SU-DHL-6 (cell line): ENCODE results near the gene PVR.

Experiments used
- H2AFZ ChIP-seq: fragments of 200-600 bp; sonication (generic); 2 replicates; pipeline ENCODE4 v1.6.1; 2014; ENCODE audit warnings: low read depth, mild to moderate bottlenecking, moderate library complexity, mixed read lengths, antibody characterized with exemption, low read length; ENCODE audit not compliant: severe bottlenecking
- H3F3A ChIP-seq: fragments of 200-600 bp; shearing (Covaris generic); 2 replicates; pipeline ENCODE4 v1.6.0; 2016; ENCODE audit warnings: antibody characterized with exemption, mild to moderate bottlenecking; ENCODE audit not compliant: insufficient read depth
- H3K27ac ChIP-seq: fragments of 200-600 bp; sonication (generic); 2 replicates; pipeline ENCODE4 v1.5.1; 2016; ENCODE audit warnings: low read depth, mild to moderate bottlenecking, low read length, moderate library complexity, mixed read lengths
- H3K27me3 ChIP-seq: fragments of 200-600 bp; sonication (generic), shearing (Covaris generic); 2 replicates; pipeline ENCODE4 v1.6.0; 2014; ENCODE audit warnings: mild to moderate bottlenecking, low read length
- H3K36me3 ChIP-seq: fragments of 200-600 bp; sonication (generic); 2 replicates; pipeline ENCODE4 v1.6.1; 2014; ENCODE audit warnings: mild to moderate bottlenecking, low read length, mixed read lengths
- H3K4me2 ChIP-seq: fragments of 300-600, 200-600 bp; shearing (Covaris generic), sonication (generic); 2 replicates; pipeline ENCODE4 v1.6.0; 2014; ENCODE audit warnings: low read length, low read depth, mild to moderate bottlenecking; ENCODE audit not compliant: poor library complexity, severe bottlenecking
- H3K4me3 ChIP-seq: fragments of 200-600 bp; sonication (generic); 2 replicates; pipeline ENCODE4 v1.5.1; 2014; ENCODE audit warnings: antibody characterized with exemption, low read length, mild to moderate bottlenecking, mixed read lengths; ENCODE audit not compliant: insufficient read depth, poor library complexity, severe bottlenecking
- H3K79me2 ChIP-seq: fragments of 200-600 bp; sonication (generic); 2 replicates; pipeline ENCODE4 v1.6.1; 2014; ENCODE audit warnings: mild to moderate bottlenecking, low read length, moderate library complexity; ENCODE audit not compliant: insufficient read depth
- H3K9ac ChIP-seq: fragments of 200-600 bp; sonication (generic); 2 replicates; pipeline ENCODE4 v1.7.0; 2014; ENCODE audit warnings: mild to moderate bottlenecking, low read length
- H3K9me2 ChIP-seq: fragments of 200-600 bp; sonication (generic); replicated peaks from 2 replicates; pipeline ENCODE4 v1.6.1; 2014; ENCODE audit warnings: low read length; ENCODE audit not compliant: insufficient read depth
- H3K9me3 ChIP-seq: fragments of 200-600 bp; sonication (generic); 2 replicates; pipeline ENCODE4 v1.6.1; 2014; ENCODE audit warnings: low read length, mixed read lengths; ENCODE audit not compliant: insufficient read depth
- H4K20me1 ChIP-seq: fragments of 200-600 bp; sonication (generic); 2 replicates; pipeline ENCODE4 v1.6.1; 2014; ENCODE audit warnings: low read depth, mild to moderate bottlenecking, antibody characterized with exemption, low read length, moderate library complexity, mixed read lengths
- EZH2phosphoT487 ChIP-seq: fragments of 200-600 bp; sonication (generic), shearing (Covaris generic); conservative IDR thresholded peaks from 2 replicates; pipeline ENCODE4 v1.6.1; 2018; ENCODE audit warnings: mild to moderate bottlenecking, antibody characterized with exemption, low read length, moderate library complexity, mixed read lengths
- TF ChIP-seq, protein P1 (sequence below): fragments of 200-600 bp; sonication (generic); IDR thresholded peaks from one replicate; pipeline ENCODE4 v1.5.1; 2017; ENCODE audit warnings: antibody characterized with exemption, mild to moderate bottlenecking, low read length, moderate library complexity; ENCODE audit not compliant: insufficient read depth, poor library complexity, severe bottlenecking

Gene PVR

GRCh38 chr19:44672226-44672625 lies 28.5 kb downstream of the PVR start:
- Histone ChIP-seq H3K27ac (no peak overlapping the region), H3K9ac (no peak overlapping the region), H2AFZ (no peak overlapping the region), H3K4me2 (no peak overlapping the region), H3F3A (no peaks in the 10 kb centered on the region), H3K9me3 (no peaks in the 10 kb centered on the region), H3K9me2 (no peaks in the 10 kb centered on the region), H4K20me1 (no peaks in the 10 kb centered on the region), H3K27me3 (no peaks in the 10 kb centered on the region), H3K36me3 (no peaks in the 10 kb centered on the region), H3K4me3 (no peak overlapping the region), H3K79me2 (no peaks in the 10 kb centered on the region)
- TF ChIP-seq EZH2phosphoT487, result no peak
- TF ChIP-seq, protein P1, sequence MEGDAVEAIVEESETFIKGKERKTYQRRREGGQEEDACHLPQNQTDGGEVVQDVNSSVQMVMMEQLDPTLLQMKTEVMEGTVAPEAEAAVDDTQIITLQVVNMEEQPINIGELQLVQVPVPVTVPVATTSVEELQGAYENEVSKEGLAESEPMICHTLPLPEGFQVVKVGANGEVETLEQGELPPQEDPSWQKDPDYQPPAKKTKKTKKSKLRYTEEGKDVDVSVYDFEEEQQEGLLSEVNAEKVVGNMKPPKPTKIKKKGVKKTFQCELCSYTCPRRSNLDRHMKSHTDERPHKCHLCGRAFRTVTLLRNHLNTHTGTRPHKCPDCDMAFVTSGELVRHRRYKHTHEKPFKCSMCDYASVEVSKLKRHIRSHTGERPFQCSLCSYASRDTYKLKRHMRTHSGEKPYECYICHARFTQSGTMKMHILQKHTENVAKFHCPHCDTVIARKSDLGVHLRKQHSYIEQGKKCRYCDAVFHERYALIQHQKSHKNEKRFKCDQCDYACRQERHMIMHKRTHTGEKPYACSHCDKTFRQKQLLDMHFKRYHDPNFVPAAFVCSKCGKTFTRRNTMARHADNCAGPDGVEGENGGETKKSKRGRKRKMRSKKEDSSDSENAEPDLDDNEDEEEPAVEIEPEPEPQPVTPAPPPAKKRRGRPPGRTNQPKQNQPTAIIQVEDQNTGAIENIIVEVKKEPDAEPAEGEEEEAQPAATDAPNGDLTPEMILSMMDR, result no peak

GRCh38 chr19:44673510-44673909 lies 29.8 kb downstream of the PVR start:
- H3K9ac ChIP-seq, result no peak overlapping the region
- no peaks in the 10 kb centered on the region for H3K36me3 ChIP-seq
- H3K9me3 ChIP-seq, result no peaks in the 10 kb centered on the region
- no peaks in the 10 kb centered on the region for H3F3A ChIP-seq
- H3K27me3 ChIP-seq, result no peaks in the 10 kb centered on the region
- no peak overlapping the region for H3K4me3 ChIP-seq
- no peaks in the 10 kb centered on the region for H3K9me2 ChIP-seq
- no peak overlapping the region for H3K27ac ChIP-seq
- no peak overlapping the region for H2AFZ ChIP-seq
- H3K4me2 ChIP-seq, result no peak overlapping the region
- no peaks in the 10 kb centered on the region for H4K20me1 ChIP-seq
- no peak for TF ChIP-seq EZH2phosphoT487
- TF ChIP-seq, protein P1, result no peak
- no peaks in the 10 kb centered on the region for H3K79me2 ChIP-seq

GRCh38 chr19:44675521-44675920 lies 31.8 kb downstream of the PVR start:
- H4K20me1 ChIP-seq, result no peaks in the 10 kb centered on the region
- H3K79me2 ChIP-seq, result no peaks in the 10 kb centered on the region
- H3K36me3 ChIP-seq, result no peaks in the 10 kb centered on the region
- H3K9me3 ChIP-seq, result no peaks in the 10 kb centered on the region
- H3F3A ChIP-seq, result no peaks in the 10 kb centered on the region
- no peak for TF ChIP-seq EZH2phosphoT487
- TF ChIP-seq, protein P1, result no peak
- H3K9ac ChIP-seq, result no peak overlapping the region
- H3K9me2 ChIP-seq, result no peaks in the 10 kb centered on the region
- no peak overlapping the region for H3K4me3 ChIP-seq
- no peak overlapping the region for H2AFZ ChIP-seq
- no peak overlapping the region for H3K27ac ChIP-seq
- no peak overlapping the region for H3K4me2 ChIP-seq
- no peaks in the 10 kb centered on the region for H3K27me3 ChIP-seq
